ENCODE measurements around the gene BTBD9.

Gene BTBD9

GRCh38 chr6:38155621-38156204, 484.0 kb downstream of the BTBD9 start:
- no peak for DNase-seq

- DNase-seq, result no peak
Measured at GRCh38 chr6:38155144-38155543, 484.6 kb downstream of the BTBD9 start.

GRCh38 chr6:38154731-38155130, 485.0 kb downstream of the BTBD9 start:
- no peak for DNase-seq

- DNase-seq, result no peak
Measured at GRCh38 chr6:38153798-38154345, 485.9 kb downstream of the BTBD9 start.

- no peak for DNase-seq
Measured at GRCh38 chr6:38153076-38153797, 486.5 kb downstream of the BTBD9 start.

- DNase-seq, result no peak
Measured at GRCh38 chr6:38152620-38153019, 487.1 kb downstream of the BTBD9 start.

- no peak for DNase-seq
Measured at GRCh38 chr6:38151580-38152500, 487.9 kb downstream of the BTBD9 start.

- DNase-seq, result no peak
Measured at GRCh38 chr6:38150681-38151296, 488.9 kb downstream of the BTBD9 start.

GRCh38 chr6:38150021-38150420, 489.7 kb downstream of the BTBD9 start:
- no peak for DNase-seq

- no peak for DNase-seq
Measured at GRCh38 chr6:38149531-38149930, 490.2 kb downstream of the BTBD9 start.

GRCh38 chr6:38148606-38149005, 491.1 kb downstream of the BTBD9 start:
- no peak for DNase-seq

GRCh38 chr6:38146734-38147027, 493.0 kb downstream of the BTBD9 start:
- DNase-seq, result no peak

- no peak for DNase-seq
Measured at GRCh38 chr6:38146021-38146733, 493.6 kb downstream of the BTBD9 start.

- no peak for DNase-seq
Measured at GRCh38 chr6:38144365-38144945, 495.3 kb downstream of the BTBD9 start.

- no peak for DNase-seq
Measured at GRCh38 chr6:38143191-38144150, 496.3 kb downstream of the BTBD9 start.

GRCh38 chr6:38142178-38142902, 497.4 kb downstream of the BTBD9 start:
- DNase-seq, result no peak

GRCh38 chr6:38141716-38142115, 498.0 kb downstream of the BTBD9 start:
- DNase-seq, result no peak

GRCh38 chr6:38141085-38141484, 498.6 kb downstream of the BTBD9 start:
- DNase-seq, result no peak

GRCh38 chr6:38138374-38138773, 501.4 kb downstream of the BTBD9 start:
- DNase-seq, result no peak

- no peak for DNase-seq
Measured at GRCh38 chr6:38137608-38138265, 502.0 kb downstream of the BTBD9 start.

All from NCI-H1930 (cell line).